HG03060 (cell line): Measurements from ENCODE around the gene TRIM8.

Experiments used
- ATAC-seq: cut with Tn5 transposase; IDR thresholded peaks from one replicate; pipeline ENCODE4 v1.9.1; 2021; ENCODE audit warnings: low read depth, moderate number of reproducible peaks; ENCODE audit not compliant: unreplicated experiment

The TRIM8 gene

DNA sequence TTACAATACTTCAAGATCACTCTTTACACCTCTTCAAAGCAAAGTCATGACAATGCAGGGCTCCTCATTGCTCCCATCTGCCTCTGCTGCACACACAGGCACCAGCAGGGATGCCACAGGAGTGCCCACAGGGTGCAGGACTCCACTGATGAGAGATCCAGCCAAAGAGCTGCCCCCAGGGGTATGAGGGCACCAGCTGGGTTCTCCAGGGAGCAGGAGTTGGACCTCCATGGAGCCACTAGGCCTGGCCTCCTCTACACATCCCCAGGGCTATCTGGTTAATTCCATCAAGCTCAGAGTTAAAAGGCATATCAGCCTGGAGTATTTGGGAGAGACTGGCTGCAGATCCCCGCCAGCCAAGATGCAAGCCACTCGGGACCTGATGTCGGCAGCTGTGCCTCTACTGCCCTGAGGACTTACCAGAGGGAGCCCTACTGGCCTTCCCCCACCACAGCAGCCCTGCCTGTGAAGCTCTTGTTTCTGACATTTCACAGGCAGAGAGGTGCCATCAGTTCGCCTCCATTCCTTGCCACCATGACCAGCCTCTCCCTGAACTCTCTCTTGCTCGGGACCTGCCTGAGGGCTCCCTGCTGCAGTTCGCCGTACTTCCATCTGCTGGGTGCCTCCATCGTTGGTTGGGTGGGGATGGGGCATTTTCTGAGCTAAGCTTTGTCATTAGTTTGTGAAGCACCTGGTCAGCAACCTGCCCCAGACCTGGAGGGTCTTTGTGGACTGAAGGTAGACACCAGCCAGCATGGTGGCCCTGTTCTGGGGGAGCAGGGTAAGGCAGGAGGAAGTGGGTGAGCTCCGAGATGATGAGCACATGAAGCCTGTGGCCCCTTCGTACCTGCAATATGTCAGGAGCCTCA lies 12.5 kb upstream of the TRIM8 start:
- no peak for ATAC-seq

DNA sequence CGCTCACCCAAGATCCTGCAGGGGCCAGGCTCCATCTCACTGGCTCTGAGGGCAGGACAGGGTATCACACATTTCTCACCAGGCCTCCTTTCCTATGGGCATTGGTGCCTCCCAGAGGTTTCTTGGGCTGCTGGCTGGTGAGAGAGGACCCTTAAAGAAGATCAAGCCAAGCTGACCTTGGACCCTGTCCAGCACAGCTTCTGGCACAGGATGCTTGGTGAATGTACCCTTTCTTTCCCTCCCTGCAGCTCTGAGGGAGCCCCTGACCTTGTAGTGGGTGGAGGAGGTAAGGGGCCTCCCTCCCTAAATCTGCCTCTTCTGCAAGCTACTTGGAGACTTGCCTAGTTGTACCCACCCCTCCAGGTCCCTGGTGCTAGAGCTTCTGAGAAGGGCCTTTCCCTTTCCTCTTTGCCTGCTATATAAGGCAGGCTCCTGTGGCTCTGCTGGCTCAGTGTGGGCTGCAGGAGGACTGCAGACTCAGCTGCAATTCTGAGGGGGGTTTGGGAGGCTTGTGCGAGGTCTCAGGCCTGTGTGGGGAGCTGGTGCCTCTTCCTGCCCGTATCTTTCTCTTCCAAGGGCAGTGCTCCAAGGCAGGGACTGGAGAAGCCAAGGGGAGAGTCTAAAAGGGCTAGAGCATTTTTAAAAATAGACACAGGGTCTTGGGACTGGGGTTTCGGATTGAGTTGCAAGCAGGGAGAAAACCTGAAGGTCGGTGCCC lies 11.7 kb upstream of the TRIM8 start:
- ATAC-seq = no peak

DNA sequence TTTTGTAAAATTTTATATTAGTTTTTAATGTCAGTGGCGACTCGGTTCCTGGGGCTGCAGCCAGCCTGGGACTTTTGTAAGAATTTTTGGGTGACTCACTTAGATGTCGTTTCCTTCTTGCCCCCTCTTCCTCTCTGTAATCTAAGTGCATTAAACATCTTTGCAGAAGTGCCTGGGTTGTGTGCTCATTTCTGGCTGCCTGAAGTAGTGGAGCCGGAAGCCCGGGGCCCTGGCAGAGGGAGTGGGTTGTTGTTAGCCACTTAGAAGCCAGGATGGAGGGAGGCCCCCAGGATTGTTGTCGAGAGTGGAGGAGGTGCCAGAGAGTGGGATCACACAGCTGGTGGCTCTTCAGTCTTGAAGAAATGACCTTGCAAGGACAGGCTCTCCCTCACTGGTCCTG lies 11.0 kb upstream of the TRIM8 start:
- no peak for ATAC-seq

- ATAC-seq = no peak
Observed at GRCh38 chr10:102633848-102634247, 10.4 kb upstream of the TRIM8 start.

DNA sequence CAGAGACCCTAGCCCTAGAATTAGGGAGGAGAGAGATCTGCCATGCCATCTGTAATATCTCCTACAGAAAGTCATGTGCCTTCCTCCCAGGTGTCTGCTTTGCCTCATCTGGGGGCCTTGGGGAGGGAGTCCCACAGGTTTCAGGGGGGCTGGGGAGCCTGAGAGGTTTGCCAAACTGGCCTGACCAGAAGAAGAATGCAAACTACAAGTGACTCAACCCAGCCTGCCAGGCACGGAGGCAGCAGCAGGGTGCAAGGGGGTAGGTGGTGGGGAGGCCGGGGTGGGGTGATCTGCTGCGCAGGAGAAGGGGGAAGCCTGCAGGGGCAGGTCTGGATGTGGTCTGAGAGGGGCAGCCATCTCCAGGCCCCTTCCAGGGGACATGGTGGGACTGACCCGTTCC lies 9.6 kb upstream of the TRIM8 start:
- no peak for ATAC-seq

DNA sequence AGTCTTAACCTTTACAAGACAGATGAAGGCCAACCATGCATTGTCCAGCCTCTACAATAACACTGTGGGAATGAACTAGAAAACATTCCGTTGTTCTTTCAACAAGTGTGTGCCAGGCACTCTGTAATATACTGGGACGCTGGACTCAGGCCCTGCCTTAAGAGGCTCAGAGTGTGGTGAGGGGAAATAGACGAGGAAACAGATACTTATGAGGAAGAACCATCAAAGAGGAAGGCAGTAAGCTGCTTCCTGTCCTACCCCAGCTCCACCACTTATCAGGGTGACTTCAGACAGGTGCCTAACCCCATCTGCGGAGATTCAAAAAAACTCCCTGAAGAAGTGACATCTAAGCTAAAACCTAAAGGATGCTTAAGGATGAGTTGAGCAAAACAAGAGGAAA lies 8.9 kb upstream of the TRIM8 start:
- no peak for ATAC-seq

GRCh38 chr10:102639537-102639936 lies 4.7 kb upstream of the TRIM8 start:
- ATAC-seq = no peak

DNA sequence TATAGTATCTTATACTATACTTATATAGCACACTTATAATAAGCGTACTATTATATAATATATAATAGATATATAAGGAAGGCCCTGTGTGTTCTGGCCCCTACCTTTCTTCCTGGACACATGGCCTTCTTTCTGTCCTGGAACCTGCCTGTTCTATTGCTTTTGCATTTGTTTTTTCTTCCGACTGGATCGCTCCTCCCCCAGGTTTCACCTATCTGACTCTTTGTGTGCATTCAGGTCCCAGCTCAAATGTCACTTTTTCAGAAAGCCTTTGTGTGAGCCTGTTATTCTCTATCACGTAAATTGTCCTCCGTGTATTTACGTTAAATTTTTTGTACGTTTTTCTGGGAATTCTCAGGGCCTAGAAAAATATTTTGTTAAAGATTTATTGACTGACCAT lies 2.9 kb upstream of the TRIM8 start:
- no peak for ATAC-seq

DNA sequence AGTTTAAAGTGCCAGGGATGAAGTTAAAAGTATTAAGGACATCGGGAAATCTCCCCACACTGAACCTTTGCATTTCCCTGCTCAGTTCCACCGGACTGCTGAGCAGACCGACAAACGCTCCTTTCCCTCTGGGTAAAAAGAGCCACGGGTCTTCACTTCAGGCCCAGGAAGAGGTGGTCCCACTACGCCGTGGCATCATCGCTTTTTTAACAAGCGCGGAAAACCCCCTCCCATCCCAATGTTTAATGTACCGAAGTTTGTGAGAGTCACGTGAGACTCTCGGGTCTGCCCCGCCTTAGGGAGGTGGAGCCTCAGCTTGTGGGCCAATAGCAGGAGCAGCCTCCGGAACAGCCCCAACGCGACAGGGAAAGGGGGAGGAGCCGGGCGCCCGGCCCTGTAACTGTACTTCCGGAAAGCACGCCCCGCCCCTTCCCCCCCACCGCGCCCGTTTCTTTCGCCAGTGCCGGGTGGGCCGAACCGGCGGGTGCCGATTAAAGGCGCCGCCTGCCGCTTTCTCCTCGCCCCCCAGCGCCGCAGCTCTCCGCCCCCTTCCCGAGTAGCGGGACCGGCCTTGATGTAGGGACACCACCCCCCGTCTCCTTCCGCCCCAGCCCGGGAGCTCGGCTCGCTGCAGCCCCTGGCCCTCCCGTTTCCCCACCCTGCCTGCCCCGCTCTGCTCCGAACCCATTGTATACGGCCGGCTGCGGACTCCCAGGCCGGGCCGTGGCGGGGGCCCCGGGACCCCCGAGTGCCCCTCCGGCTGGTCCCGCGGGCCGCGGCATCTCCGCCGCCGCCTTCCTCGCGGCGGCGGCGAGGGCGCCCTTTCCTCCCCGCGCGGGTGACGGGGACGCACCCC lies 2.2 kb upstream of the TRIM8 start:
- peak; percentile 41 for ATAC-seq

DNA sequence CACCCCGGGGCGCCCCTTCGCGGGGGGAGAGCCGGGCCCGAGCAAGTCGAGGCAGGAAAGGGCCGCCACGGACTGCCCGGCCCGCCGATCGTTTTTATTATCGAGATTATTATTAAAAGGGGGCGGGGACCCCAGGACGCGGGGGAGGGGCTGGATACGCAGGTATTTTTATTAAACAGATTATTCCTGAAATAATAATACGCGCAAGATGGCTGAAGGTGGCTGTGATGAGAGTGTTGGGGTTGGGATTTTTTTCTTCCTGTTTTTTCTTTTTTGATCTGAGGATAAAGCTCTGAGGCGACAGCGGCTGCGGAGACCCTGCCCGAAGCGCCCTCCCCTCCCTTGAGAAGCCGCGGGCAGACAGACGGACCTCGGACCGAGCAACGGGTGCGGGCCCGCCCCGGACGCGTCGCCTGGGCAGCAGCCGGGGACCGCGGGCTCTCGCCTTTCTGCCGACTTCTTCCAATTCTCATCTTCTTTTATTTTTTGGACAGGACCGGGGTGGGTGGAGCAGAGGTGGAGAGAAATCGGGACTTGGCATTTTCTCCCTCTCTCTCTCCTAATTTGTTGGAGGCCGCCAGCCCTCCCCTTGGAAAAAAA lies 1.4 kb upstream of the TRIM8 start:
- ATAC-seq = no peak

GRCh38 chr10:102643336-102644065 lies 778 bp upstream of the TRIM8 start:
- ATAC-seq = no peak

DNA sequence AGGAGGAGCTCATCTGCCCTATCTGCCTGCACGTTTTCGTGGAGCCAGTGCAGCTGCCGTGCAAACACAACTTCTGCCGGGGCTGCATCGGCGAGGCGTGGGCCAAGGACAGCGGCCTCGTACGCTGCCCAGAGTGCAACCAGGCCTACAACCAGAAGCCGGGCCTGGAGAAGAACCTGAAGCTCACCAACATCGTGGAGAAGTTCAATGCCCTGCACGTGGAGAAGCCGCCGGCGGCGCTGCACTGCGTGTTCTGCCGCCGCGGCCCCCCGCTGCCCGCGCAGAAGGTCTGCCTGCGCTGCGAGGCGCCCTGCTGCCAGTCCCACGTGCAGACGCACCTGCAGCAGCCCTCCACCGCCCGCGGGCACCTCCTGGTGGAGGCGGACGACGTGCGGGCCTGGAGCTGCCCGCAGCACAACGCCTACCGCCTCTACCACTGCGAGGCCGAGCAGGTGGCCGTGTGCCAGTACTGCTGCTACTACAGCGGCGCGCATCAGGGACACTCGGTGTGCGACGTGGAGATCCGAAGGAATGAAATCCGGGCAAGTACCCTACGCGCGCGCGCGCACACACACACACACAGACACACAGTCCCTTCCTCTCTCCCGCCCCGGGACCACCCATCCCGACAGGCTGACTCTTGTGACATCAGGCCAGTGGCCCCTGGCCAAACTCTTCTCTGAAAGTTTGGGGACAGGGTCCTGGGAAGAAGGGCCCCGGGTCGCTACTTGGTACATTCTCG lies 538 bp downstream of the TRIM8 start:
- no peak for ATAC-seq

GRCh38 chr10:102645388-102645740 lies 1.1 kb downstream of the TRIM8 start:
- no peak for ATAC-seq

DNA sequence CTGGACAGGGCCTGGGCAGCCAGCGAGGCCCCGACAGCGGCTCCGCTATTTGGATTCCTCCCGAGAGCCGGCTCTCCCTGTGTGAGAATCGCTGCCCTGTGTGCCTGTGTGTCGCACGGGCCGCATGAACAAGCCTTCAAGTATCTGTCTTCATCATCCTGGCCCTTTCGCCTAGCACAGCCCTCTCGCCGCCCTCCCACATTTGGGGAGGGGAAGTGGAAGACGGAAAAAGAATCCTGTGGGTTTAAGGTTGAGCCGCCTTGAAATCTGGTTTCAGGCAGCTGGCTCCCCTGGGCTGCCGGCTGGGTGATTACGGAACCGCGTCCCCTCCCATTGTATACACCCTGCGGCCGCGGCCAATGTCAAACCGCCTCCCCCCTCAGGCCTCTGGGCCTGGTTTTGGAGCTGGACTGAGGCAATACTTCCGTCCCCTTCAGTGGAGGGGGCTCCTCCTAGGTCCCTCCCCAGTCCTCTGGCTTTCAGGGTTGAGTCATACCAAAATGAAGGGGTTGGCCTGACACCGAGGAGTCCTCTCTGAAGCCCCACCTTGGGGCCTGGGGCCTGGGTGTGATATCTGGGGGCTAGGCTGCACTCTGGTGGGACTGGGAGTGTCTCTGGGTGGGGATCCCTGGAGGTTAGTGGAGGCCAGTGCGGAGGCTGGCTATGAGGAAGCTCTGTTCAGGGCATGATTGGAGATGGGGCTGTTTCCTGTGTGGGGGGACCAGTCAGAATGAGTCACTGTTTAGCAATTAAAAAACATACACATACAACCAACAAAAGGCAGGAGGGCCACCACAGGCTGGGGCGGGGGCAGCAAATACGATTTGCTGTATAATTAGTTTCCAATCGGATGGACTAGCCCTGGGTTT lies 1.7 kb downstream of the TRIM8 start:
- ATAC-seq = no peak

- ATAC-seq = no peak
Observed at GRCh38 chr10:102646610-102647442, 2.5 kb downstream of the TRIM8 start.

GRCh38 chr10:102647443-102648268 lies 3.4 kb downstream of the TRIM8 start:
- no peak for ATAC-seq
